ENCODE data around the gene EYA2. TPM values are rescaled to one million over a fixed set of nuclear protein-coding genes. Genes with fewer than 3 reads are reported as not detected.
A peak's percentile ranks its signal among the peaks of the same experiment; 100 is the strongest.

EYA2 gene
- total RNA-seq, 4 donors from 2014 or later: 9.9 to 20.1 (median 13.8) TPM

GRCh38 chr20:47007826-47008655 lies 113.4 kb downstream of the EYA2 start:
- DNase-seq: no peak
- Histone ChIP-seq H3K9me3 (no peaks in the 10 kb centered on the region), H3K27me3 (no peaks in the 10 kb centered on the region), H3K27ac (no peak overlapping the region), H3K4me3 (replicated peaks in 1 of 3) (no peak overlapping the region), H3K4me1 (peaks cover 0 to 3% of the 10 kb centered on the region in 2 donors), H3K36me3 (peaks cover 0 to 6% of the 10 kb centered on the region in 2 donors)
- intact Hi-C loops (cut with DNase I): no loop called here
- 78 to 84% methylated on average over 14 of the region's 14 CpGs for WGBS, 2 donors
- TF ChIP-seq CTCF (IDR thresholded peaks at IDR 0.05) (no peak), POLR2A (IDR thresholded peaks at IDR 0.05) (no peak)

- Histone ChIP-seq H3K27me3 (no peaks in the 10 kb centered on the region), H3K9me3 (no peaks in the 10 kb centered on the region), H3K36me3 (peaks cover 0 to 6% of the 10 kb centered on the region in 2 donors), H3K4me3 (replicated peaks in 1 of 3) (no peak overlapping the region), H3K4me1 (peaks cover 0 to 3% of the 10 kb centered on the region in 2 donors), H3K27ac (no peak overlapping the region)
- 93 to 94% methylated on average over 7 of the region's 7 CpGs for WGBS, 2 donors
- intact Hi-C loops (cut with DNase I): no loop called here
- TF ChIP-seq POLR2A (IDR thresholded peaks at IDR 0.05) (no peak), CTCF (IDR thresholded peaks at IDR 0.05) (no peak)
- no peak for DNase-seq
Measured at GRCh38 chr20:47008842-47009518, 114.3 kb downstream of the EYA2 start.

- peaks cover 0 to 3% of the 10 kb centered on the region in 2 donors for H3K4me1 ChIP-seq
- peaks cover 0 to 6% of the 10 kb centered on the region in 2 donors for H3K36me3 ChIP-seq
- DNase-seq: no peak
- intact Hi-C loops (cut with DNase I): no loop called here
- H3K4me3 ChIP-seq (replicated peaks in 1 of 3): no peak overlapping the region
- H3K27me3 ChIP-seq: no peaks in the 10 kb centered on the region
- H3K27ac ChIP-seq: peak overlapping the region in 1 of 3 donors; percentile 17
- TF ChIP-seq CTCF (IDR thresholded peaks at IDR 0.05): no peak
- TF ChIP-seq POLR2A (IDR thresholded peaks at IDR 0.05): no peak
- no peaks in the 10 kb centered on the region for H3K9me3 ChIP-seq
Measured at GRCh38 chr20:47009784-47010183, 115.1 kb downstream of the EYA2 start.

GRCh38 chr20:47011984-47012383 lies 117.3 kb downstream of the EYA2 start:
- peaks cover 0 to 3% of the 10 kb centered on the region in 2 donors for H3K4me1 ChIP-seq
- no peaks in the 10 kb centered on the region for H3K36me3 ChIP-seq
- 86 to 87% methylated on average over 5 of the region's 5 CpGs for WGBS, 2 donors
- H3K27me3 ChIP-seq: no peaks in the 10 kb centered on the region
- DNase-seq: no peak
- H3K27ac ChIP-seq: no peak overlapping the region
- intact Hi-C loops (cut with DNase I): no loop called here
- no peak overlapping the region for H3K4me3 ChIP-seq (replicated peaks in 1 of 3)
- TF ChIP-seq CTCF (IDR thresholded peaks at IDR 0.05) (no peak), POLR2A (IDR thresholded peaks at IDR 0.05) (no peak)
- no peaks in the 10 kb centered on the region for H3K9me3 ChIP-seq

GRCh38 chr20:47013606-47014005 lies 119.0 kb downstream of the EYA2 start:
- H3K4me3 ChIP-seq (replicated peaks in 1 of 3): no peak overlapping the region
- H3K27ac ChIP-seq: peak overlapping the region in 1 of 3 donors; percentile 16
- no peaks in the 10 kb centered on the region for H3K9me3 ChIP-seq
- H3K27me3 ChIP-seq: no peaks in the 10 kb centered on the region
- WGBS, 2 donors: 89 to 93% methylated on average over 8 of the region's 8 CpGs
- no peak for TF ChIP-seq POLR2A (IDR thresholded peaks at IDR 0.05)
- no peak for TF ChIP-seq CTCF (IDR thresholded peaks at IDR 0.05)
- H3K4me1 ChIP-seq: peaks cover 0 to 6% of the 10 kb centered on the region in 2 donors
- intact Hi-C loops (cut with DNase I): no loop called here
- H3K36me3 ChIP-seq: no peaks in the 10 kb centered on the region
- no peak for DNase-seq
